ENCODE measurements around the gene TENM3. TPM values are rescaled to one million over a fixed set of nuclear protein-coding genes. Genes with fewer than 3 reads are reported as not detected.

The TENM3 gene
- total and polyA plus RNA-seq, 10 of the 15 experiments (the other 5 are each of a cell fraction or from before 2014, with no cell fraction given), result 0.01 to 1.7 (median 0.08) TPM; not detected in 2

DNA sequence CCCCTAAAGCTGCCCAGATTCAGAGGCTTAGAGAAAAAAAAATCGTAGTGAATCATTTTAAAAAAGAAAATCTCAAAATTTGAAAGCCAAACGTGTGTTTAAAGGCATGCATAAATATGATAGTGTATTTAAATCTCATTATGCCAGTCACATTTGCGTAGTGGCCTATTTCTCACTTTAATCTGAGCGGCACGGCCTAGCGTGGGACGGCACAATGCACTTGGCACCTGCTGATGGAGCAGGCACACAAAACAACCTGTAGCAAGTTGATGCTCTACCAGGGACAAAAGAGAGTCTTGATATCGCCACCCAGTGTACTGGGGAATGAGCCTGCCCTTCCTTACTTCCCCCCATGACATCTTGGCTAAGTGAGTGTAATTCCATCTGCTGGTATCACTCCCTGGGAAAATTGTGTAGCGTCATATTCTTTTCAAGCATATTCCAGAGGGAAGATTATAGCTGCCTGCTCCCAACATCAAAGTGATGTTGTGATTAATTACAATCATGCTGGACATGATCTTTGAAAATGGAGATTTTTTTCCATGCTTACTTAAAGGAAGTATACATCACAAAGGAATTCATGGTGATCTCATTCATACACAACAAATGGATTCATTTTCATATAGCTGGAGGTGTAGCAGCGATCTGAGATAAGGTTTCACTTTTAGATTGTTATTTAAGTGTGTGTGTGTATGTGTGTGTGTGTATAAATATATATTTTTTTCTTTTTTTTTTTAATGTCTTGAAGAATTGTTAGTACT is 535.2 kb downstream of the TENM3 start (continued):
- TF ChIP-seq, protein P1, sequence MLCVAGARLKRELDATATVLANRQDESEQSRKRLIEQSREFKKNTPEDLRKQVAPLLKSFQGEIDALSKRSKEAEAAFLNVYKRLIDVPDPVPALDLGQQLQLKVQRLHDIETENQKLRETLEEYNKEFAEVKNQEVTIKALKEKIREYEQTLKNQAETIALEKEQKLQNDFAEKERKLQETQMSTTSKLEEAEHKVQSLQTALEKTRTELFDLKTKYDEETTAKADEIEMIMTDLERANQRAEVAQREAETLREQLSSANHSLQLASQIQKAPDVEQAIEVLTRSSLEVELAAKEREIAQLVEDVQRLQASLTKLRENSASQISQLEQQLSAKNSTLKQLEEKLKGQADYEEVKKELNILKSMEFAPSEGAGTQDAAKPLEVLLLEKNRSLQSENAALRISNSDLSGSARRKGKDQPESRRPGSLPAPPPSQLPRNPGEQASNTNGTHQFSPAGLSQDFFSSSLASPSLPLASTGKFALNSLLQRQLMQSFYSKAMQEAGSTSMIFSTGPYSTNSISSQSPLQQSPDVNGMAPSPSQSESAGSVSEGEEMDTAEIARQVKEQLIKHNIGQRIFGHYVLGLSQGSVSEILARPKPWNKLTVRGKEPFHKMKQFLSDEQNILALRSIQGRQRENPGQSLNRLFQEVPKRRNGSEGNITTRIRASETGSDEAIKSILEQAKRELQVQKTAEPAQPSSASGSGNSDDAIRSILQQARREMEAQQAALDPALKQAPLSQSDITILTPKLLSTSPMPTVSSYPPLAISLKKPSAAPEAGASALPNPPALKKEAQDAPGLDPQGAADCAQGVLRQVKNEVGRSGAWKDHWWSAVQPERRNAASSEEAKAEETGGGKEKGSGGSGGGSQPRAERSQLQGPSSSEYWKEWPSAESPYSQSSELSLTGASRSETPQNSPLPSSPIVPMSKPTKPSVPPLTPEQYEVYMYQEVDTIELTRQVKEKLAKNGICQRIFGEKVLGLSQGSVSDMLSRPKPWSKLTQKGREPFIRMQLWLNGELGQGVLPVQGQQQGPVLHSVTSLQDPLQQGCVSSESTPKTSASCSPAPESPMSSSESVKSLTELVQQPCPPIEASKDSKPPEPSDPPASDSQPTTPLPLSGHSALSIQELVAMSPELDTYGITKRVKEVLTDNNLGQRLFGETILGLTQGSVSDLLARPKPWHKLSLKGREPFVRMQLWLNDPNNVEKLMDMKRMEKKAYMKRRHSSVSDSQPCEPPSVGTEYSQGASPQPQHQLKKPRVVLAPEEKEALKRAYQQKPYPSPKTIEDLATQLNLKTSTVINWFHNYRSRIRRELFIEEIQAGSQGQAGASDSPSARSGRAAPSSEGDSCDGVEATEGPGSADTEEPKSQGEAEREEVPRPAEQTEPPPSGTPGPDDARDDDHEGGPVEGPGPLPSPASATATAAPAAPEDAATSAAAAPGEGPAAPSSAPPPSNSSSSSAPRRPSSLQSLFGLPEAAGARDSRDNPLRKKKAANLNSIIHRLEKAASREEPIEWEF (IDR thresholded peaks at IDR 0.05; ENCODE audit: insufficient replicate concordance, low read depth, low read length), result no peak
- no peak for TF ChIP-seq HDGF (IDR thresholded peaks at IDR 0.05)

DNA sequence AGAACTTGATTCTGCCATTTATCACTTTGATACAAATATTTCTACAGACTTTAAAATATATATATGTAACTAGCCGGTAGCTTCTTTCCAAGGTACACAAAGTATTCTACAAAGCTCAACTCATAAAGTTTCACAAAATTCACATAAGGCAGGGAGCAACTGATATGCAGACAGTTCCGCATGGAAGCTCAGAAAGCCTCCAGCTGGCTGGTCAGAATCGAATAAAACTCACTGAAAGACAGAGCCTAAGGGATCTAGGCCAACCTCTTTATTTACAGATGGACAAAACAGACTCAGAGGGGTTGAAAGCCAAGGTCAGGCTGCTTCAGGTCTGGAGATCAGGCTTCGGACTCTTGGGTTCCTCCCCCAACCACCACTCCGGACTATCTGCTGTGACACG is 543.8 kb downstream of the TENM3 start:
- DNase-seq (ENCODE audit: low read depth, low spot score) (no peak), ATAC-seq (no peak), FAIRE-seq (no peak)
- H3K4me3 ChIP-seq, result no peak overlapping the region
- POLR2A ChIA-PET, result no interaction called here
- H3K9me3 ChIP-seq (replicated peaks; ENCODE audit: control insufficient read depth, insufficient read depth, low read length), result no peaks in the 10 kb centered on the region
- 65% methylated on average over 6 of the region's 6 CpGs for WGBS (ENCODE audit: insufficient coverage, insufficient replicate concordance, low lambda C conversion rate, missing lambda C conversion rate)
- H3K27me3 ChIP-seq (replicated peaks in 1 of 2; ENCODE audit: control insufficient read depth in 2 of 2, insufficient read depth in 2 of 2, low read length in 1 of 2), result no peaks in the 10 kb centered on the region
- H3K27ac ChIP-seq (ENCODE audit: control insufficient read depth, insufficient read depth), result no peak overlapping the region
- CTCF ChIA-PET, result interaction anchor here (1.1 kb wide), 1 partner anchor 309 kb away, joined by 3 read pairs; no protein-coding TSS in a partner anchor
- H3K36me3 ChIP-seq (ENCODE audit: control insufficient read depth in 2 of 2, insufficient read depth in 2 of 2, low read length in 1 of 2), result no peaks in the 10 kb centered on the region
- H2AFZ ChIP-seq (ENCODE audit: control insufficient read depth, low read depth, low read length), result no peak overlapping the region
- in situ Hi-C loops (cut with MboI), result no loop called here
- BruUV-seq (replicated peaks), result no TSS peak
- no peaks in the 10 kb centered on the region for H3K4me1 ChIP-seq (ENCODE audit: control insufficient read depth, insufficient read depth, low read length)
- intact Hi-C loops (cut with micrococcal nuclease; ENCODE audit: unreplicated experiment), result no loop called here
- no peak overlapping the region for H3K9ac ChIP-seq (ENCODE audit: control insufficient read depth, insufficient read depth, low read length)
- RAD21 ChIA-PET (ENCODE audit: unreplicated experiment), result no interaction called here
- H3K79me2 ChIP-seq (ENCODE audit: control insufficient read depth, insufficient read depth, low read length), result no peaks in the 10 kb centered on the region
- no peaks in the 10 kb centered on the region for H4K20me1 ChIP-seq (ENCODE audit: control insufficient read depth, insufficient read depth)
- SMC1A ChIA-PET (ENCODE audit: uncharacterized antibody, unreplicated experiment), result interaction anchor here (0.6 to 0.7 kb wide), 2 partner anchors 118 to 494 kb away, joined by 3 to 4 read pairs; no protein-coding TSS in a partner anchor
- no peak overlapping the region for H3K4me2 ChIP-seq (ENCODE audit: control insufficient read depth, insufficient read depth)
- TF ChIP-seq, protein P2, sequence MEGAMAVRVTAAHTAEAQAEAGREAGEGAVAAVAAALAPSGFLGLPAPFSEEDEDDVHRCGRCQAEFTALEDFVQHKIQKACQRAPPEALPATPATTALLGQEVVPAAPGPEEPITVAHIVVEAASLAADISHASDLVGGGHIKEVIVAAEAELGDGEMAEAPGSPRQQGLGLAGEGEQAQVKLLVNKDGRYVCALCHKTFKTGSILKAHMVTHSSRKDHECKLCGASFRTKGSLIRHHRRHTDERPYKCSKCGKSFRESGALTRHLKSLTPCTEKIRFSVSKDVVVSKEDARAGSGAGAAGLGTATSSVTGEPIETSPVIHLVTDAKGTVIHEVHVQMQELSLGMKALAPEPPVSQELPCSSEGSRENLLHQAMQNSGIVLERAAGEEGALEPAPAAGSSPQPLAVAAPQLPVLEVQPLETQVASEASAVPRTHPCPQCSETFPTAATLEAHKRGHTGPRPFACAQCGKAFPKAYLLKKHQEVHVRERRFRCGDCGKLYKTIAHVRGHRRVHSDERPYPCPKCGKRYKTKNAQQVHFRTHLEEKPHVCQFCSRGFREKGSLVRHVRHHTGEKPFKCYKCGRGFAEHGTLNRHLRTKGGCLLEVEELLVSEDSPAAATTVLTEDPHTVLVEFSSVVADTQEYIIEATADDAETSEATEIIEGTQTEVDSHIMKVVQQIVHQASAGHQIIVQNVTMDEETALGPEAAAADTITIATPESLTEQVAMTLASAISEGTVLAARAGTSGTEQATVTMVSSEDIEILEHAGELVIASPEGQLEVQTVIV (IDR thresholded peaks at IDR 0.05; ENCODE audit: borderline replicate concordance, partially characterized antibody), result no peak
- TF ChIP-seq, protein P3, sequence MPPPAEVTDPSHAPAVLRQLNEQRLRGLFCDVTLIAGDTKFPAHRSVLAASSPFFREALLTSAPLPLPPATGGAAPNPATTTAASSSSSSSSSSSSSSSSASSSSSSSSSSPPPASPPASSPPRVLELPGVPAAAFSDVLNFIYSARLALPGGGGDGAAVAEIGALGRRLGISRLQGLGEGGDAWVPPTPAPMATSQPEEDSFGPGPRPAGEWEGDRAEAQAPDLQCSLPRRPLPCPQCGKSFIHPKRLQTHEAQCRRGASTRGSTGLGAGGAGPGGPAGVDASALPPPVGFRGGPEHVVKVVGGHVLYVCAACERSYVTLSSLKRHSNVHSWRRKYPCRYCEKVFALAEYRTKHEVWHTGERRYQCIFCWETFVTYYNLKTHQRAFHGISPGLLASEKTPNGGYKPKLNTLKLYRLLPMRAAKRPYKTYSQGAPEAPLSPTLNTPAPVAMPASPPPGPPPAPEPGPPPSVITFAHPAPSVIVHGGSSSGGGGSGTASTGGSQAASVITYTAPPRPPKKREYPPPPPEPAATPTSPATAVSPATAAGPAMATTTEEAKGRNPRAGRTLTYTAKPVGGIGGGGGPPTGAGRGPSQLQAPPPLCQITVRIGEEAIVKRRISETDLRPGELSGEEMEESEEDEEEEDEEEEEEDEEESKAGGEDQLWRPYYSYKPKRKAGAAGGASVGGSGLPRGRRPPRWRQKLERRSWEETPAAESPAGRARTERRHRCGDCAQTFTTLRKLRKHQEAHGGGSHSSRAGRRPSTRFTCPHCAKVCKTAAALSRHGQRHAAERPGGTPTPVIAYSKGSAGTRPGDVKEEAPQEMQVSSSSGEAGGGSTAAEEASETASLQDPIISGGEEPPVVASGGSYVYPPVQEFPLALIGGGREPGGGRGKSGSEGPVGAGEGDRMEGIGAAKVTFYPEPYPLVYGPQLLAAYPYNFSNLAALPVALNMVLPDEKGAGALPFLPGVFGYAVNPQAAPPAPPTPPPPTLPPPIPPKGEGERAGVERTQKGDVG (CRISPR knock-in tag; IDR thresholded peaks at IDR 0.05), result no peak
- TF ChIP-seq RCOR1 (conservative IDR thresholded peaks at IDR 0.05; ENCODE audit: low read depth, low read length), result no peak
- TF ChIP-seq, protein P4, sequence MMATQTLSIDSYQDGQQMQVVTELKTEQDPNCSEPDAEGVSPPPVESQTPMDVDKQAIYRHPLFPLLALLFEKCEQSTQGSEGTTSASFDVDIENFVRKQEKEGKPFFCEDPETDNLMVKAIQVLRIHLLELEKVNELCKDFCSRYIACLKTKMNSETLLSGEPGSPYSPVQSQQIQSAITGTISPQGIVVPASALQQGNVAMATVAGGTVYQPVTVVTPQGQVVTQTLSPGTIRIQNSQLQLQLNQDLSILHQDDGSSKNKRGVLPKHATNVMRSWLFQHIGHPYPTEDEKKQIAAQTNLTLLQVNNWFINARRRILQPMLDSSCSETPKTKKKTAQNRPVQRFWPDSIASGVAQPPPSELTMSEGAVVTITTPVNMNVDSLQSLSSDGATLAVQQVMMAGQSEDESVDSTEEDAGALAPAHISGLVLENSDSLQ (IDR thresholded peaks at IDR 0.05), result no peak
- no peak for TF ChIP-seq NRF1 (conservative IDR thresholded peaks at IDR 0.05; ENCODE audit: low read depth, low read length)
- no peak for TF ChIP-seq RFX5 (IDR thresholded peaks at IDR 0.05; ENCODE audit: low read depth, low read length)
- TF ChIP-seq SIX5 (IDR thresholded peaks at IDR 0.05; ENCODE audit: low read depth, low read length, severe bottlenecking), result no peak

Data from GM12878 (cell line).